NCI-H446 treated with DMSO at 0.1 percent for 48 hours (cell line): ENCODE data around the gene AMPD2.
A peak's percentile ranks its signal among the peaks of the same experiment; 100 is the strongest.

Experiments
- DNase-seq: peaks from one replicate; lab custom pipeline; 2025; lab: John Stamatoyannopoulos, UW

Gene AMPD2

GRCh38 chr1:109619576-109620400, at the start of gene AMPD2, which contains the start of gene GNAT2:
Gene AMPD2, plus strand, starts transcription at chr1:109619837. Its CDS starts 1,339 bp downstream, at chr1:109621176.
Gene GNAT2, minus strand, starts transcription at chr1:109619616. Its CDS starts 6,746 bp downstream, at chr1:109612870.
- peak; percentile 46 for DNase-seq

- DNase-seq, result no peak
These were observed 49.2 kb upstream of the AMPD2 start for GRCh38 chr1:109570414-109570813.

DNA sequence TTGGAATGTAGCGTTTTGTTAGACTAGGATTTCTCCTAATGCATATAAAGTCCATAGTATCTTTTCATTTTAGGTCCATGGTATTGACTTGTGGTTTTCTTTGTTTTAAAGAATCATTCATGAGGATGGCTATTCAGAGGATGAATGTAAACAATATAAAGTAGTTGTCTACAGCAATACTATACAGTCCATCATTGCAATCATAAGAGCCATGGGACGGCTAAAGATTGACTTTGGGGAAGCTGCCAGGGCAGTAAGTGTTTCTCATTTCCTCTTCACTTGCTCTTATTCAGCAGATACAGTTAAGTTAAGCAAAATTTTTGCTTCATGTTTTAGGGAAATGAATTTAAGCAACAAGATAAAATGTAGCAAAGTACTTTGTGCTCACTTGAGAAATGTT, 45.9 kb upstream of the AMPD2 start:
- no peak for DNase-seq

DNA sequence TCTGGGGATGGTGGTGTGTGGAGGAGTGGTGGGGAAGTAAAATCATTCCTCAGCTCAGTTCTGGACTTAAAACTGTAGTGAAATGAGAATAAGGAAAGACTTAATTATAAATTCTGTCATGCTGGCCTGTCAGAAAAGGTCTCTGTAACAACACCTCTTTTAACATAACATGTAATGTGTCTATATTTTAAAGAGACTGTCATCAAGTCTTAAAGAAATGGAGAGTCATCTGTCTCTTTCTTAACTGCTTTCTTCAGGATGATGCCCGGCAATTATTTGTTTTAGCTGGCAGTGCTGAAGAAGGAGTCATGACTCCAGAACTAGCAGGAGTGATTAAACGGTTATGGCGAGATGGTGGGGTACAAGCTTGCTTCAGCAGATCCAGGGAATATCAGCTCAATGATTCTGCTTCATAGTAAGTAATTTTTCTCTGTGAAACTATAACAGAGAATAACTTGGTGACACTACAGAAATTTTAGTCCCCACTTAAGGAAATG, 40.6 kb upstream of the AMPD2 start:
- DNase-seq, result no peak

DNA sequence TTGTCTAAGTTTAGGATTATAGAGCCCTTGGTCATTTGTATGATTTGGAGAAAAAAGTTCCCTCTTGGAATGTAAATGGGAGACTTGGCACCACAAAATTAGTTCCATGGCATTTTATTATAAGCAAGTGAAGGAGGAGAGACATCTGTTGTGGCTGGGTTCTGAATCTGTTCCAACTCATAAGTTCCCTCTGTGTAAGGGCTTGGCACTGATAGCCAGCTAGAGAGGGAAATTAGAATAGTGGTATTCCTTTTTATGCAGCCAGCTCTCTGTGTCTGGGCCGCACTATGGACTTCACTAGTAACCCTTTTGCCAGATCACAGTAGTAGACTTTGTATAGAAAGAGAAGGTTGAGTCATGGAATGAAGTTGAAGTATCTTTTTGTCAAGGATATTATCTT, 40.1 kb upstream of the AMPD2 start:
- DNase-seq, result peak; percentile 85

GRCh38 chr1:109582021-109582420, 37.6 kb upstream of the AMPD2 start:
- no peak for DNase-seq

- DNase-seq, result no peak
These were observed 34.9 kb upstream of the AMPD2 start for GRCh38 chr1:109584766-109585165.

DNA sequence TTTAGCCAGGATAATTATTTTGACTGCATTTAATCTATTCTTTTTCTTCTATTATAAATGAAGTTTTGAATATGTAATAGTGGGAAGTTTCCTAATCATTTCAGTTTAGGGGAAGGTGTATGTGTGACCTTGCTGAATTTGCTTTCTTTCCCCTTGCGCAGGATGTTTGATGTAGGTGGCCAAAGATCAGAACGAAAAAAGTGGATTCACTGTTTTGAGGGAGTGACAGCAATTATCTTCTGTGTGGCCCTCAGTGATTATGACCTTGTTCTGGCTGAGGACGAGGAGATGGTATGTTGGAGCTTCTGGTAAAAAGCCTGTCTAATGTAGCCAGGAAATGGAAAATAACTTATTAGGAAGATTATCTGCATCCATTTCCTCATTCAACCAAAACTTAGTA, 33.6 kb upstream of the AMPD2 start:
- no peak for DNase-seq

DNA sequence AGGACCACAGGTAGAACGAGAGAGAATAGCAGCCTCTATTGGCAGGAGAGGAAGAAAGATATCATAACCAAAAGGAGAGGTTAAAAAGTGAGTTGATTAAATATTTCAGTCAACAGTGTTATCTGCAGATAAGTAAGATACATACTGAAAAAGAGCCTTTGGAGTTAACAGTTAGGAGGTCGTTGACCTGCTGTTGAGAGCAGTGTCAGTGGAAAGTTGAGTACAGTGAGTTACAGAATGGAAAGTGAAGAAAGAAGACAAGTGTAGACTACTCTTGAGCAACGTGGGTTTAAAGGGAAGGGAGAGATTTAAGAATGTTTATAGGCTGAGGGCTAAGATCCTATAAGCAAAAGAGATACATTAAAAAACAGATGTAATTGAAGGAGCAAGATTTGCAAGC, 30.5 kb upstream of the AMPD2 start:
- no peak for DNase-seq

GRCh38 chr1:109589679-109590078, 30.0 kb upstream of the AMPD2 start:
- no peak for DNase-seq

GRCh38 chr1:109592916-109593315, 26.7 kb upstream of the AMPD2 start:
- no peak for DNase-seq

DNA sequence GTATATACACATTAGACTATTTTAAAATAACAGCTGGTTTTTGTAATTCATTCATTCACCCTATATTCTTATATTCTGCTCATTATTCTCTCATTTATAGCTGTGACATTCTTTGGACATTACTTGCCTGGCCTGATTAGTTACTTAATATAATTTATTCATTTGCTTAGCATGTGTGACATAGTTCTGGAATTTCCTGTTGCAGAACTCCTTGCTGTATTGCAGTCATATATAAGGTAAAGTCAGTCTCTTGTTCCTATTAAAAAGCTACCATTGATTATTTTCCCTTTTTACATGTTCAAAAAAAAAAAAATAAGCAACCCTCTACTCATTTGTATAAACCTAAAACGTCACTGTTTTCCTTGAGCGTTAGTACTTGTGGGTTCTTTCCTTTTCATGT, 24.1 kb upstream of the AMPD2 start:
- no peak for DNase-seq

DNA sequence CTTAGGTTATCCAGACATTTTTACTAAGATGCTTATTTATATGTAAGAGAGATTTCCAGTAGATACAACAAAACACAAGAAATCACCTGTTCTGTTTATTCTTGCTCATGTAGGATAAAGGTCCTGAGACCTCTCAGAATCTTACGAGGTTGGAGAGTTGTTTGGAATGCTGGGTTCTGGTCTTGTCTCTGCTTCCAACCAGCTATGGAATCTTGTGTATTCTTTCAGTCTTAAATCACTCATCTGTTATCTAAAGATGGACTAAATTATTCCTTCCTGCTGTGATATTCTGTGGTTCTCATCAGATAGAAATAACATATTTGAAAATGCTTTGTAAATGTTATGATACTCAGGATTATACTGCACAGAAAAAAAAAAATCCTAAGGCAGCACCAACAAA, 21.5 kb upstream of the AMPD2 start:
- no peak for DNase-seq

DNA sequence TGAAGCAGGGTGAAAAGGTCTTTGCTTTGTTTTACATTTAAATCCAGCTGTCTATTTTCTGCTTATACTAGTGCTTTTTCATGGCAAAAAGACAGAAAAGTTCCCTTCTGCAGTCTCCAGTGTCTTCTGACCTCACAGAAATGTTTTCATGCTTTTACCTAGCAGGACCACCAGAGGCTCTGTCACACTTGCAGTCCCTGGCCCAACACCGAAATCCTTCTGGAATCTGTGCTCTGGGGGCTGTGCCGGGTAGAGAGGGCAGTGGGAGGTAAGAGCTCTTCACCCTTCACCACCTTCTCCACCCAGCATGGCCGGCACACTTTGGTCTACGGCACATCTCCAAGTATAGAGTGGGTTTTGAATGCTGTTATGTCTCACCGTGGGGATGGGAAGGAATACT, 21.0 kb upstream of the AMPD2 start:
- no peak for DNase-seq

DNA sequence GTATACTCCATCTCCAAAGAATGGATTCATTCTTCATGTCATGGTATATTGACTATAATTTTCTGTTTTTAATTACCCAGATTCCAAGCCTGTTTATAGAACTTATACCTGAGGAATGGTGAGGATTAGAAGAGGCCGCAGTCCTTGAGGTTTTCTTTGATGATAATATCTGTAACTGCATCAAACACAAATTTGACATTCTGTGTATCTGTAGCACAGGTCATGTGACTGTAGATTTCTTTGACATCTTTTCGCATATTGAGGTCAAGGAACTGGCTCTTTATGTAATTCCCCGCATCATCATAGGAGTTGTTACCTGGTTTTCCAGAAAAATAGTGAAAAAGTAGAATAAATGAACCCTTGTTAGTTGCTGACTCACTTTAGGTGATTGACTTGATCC, 16.4 kb upstream of the AMPD2 start:
- DNase-seq, result no peak

- no peak for DNase-seq
These were observed 14.3 kb upstream of the AMPD2 start for GRCh38 chr1:109605381-109605780.

DNA sequence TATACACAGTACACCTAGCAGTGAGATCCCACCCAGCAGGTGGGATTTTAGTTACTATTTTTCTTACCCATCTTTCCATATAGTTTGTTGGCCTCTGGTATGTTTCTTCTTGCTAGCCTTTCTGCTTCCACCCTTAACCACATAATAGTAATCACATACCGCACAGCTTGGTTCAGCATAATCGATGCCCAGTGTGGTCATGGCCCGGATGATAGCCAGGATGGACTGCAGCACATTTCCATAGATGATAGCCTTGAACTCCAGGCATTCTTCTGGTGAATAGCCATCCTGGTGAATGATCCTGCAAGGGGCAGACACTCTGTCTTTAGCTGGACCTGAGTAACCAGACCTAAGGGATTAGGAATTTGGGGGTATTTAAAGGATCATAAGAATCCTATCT, 9.8 kb upstream of the AMPD2 start:
- DNase-seq, result no peak

DNA sequence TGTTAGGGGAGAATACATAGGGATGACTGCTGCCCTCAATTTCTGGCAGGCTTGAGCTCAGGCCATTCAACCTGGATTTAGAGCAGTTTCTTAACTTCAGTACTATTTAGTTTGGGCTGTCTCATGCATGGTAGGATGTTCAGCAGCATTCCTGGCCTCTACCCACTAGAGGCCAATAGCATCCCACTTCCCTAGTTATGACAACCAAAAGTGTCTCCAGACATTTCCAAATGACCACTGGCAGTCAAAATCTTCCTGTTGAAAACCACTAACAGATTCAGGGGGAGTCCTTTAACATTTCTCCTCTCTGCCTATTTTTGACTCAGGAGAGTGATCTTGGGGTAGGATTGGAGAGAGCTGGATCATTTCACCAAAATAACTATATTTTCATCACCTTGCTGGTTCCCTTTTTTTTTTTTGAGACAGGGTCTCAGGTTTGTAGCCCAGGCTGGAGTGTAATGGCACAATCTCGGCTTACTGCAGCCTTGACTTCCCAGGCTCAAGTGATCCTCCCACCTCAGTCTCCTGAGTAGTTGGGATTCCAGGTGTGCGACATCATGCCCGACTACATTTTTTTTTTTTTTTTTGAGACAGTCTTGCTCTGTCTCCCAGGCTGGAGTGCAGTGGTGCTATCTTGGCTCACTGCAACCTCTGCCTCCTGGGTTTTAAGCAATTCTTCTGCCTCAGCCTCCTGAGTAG, 8.9 kb upstream of the AMPD2 start:
- DNase-seq, result no peak

- DNase-seq, result no peak
These were observed 8.2 kb upstream of the AMPD2 start for GRCh38 chr1:109611308-109611990.

DNA sequence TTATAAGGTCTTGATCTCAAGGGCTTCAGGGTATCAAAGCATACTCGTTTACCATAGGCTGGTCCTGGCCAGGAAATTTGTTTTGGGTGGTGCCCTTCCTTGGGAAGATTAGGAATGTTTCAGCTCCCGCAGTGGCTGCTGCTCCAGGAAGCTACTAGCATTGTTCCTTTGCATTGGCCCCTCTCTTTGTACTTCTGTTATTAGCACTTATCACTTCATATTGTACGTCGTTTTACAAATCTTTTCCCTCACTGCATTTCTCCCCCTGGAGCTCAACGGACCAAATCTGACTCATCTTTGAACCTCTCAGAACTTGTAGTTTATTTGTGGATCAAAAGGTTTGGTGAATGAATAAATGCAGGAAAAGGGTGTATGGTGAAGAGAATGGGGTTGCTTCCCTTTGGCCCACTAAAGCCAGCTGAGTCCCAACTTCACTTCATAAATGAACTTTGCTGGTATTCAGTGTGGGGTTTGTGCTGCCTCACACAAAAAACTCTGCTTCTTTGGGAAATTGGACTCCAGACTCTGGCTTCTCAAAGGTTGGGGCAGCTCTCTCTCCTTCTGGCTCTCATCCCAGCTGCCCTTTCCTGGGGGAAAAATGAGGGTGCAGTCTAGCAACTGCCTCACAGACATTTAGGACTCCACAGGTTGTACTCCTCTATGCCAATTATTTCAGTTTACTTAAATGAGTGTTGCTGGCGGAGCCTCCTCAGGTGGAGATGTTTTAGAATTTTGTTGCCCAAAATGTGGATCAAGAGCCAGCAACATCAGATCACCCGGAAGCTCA, 6.1 kb upstream of the AMPD2 start:
- DNase-seq, result no peak

DNA sequence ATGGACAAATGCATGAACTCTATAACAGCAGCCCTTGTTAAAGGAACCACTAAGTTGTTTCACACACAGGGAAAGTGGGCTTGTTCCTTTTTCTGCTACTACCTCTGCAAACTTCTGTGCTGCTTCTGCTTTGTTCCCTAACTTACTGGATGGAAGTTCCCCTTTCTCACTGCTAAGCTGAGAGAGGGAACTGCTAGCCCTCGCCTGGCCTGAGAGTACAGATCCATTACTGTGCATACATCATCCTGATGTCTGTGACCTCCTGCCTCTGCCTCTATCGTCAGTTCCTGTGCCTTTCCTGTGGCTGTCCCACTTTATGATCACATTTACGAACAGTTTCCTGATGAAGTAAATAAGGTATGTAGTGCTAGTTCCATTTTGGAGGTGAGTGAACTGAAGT, 3.8 kb upstream of the AMPD2 start:
- no peak for DNase-seq

GRCh38 chr1:109616391-109616790, 3.2 kb upstream of the AMPD2 start:
- DNase-seq, result no peak
